IPS-NIHi11 (cell line): ENCODE results near the gene ATP9B.
"Not testable (repeated sequence)": the region's sequence is repeated elsewhere in the genome, so short reads cannot be mapped to it uniquely, and the experiment has no call there.

Source experiments
- DNase-seq: peaks from one replicate; pipeline ENCODE4 v3.0.0; 2012; ENCODE audit warnings: mixed read lengths, low spot score

ATP9B gene

DNA sequence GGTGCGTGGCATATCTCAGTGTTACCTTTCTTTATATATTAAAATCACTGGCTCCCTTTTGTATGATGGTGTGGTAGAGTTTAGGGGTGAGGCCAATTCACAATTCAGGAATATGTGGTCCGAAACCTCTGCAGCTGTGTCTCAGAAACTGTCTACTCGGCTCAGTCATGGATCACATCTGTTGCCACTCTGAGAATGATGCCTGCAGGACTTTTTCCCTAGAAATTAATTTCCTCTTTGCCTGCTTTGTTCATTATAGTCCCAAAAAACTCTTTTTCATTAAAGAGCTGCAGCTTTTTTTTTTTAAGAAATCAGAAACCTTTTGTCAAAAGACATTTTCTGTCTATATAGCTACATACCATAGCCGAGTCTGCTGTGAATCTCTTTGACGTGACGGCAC lies 221.7 kb downstream of the ATP9B start:
- no peak for DNase-seq

DNA sequence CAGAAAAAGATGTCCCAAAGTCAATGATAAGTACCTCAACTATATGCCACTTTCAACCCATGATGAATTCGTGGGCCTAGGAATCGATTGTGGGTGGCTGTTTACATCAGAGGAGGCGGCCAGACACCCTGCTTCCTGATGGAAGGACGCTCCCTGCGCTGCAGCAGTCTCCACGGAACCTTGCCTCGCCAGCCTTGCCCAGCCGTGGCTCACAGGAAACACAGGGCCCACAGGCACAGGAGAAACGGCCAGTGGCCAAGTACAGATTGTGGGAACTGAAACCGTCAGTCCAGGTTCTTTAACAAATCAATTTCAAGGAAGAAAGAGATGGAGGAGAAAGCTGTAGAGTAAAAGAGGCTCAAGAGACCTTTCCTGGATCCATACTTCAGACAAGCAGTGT lies 225.0 kb downstream of the ATP9B start:
- DNase-seq = no peak

DNA sequence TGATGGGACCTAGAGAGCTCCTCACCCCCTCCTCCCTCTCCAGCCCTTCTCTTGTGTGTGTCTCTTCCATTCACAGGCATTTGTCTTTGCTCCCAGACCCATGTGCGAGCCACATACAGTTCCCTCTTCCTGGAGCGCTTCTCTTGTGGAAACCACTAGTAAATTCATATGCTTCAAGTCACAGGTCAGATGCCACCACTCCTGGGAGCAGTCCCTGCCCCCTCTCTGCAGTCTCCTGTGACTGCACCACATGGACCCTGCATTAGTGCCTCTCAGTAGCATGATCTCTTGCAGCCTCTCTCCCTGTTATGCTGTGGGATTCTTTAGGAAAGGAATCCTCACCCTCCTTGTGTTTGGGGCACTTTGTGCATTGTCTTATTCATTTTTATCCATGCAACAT lies 230.1 kb downstream of the ATP9B start:
- no peak for DNase-seq

DNA sequence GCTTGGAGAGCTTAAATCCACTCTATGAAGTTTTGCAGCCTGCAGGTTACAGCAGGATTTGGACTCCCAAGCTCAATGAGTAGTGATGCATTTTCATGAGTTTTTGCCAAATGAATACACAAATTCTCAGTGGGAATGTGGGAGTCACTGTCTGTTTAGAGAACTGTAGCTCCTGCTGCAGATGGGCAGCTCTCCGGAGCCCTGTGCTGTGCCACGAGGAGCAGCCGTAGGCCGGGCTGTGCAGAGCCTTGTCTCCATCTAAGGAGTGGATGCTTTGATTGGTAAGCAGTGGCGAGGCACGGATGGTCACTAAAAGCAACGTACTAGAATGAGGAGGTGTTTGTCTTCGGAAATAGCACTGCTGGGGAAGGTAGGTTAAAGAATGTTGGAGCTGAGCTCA lies 230.5 kb downstream of the ATP9B start:
- DNase-seq = no peak

DNA sequence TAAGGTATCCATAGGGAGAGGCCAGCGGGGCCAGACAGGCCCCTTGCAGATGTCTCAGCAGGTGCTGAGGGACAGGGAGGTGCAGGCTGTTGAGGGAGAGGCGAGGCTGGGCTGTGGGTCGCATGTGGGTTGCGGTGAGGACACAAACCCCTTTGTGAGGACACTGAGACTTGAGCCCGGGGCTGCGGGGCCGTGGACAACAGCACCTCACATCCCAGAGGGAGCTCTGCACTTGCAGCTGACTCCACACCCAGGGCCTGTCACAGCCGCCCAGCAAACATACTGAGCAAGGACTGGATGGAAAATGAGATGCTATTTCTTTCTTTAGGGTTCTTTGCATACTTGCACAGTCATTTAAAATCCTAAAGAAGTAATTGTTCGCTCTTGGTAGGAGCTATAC lies 231.2 kb downstream of the ATP9B start:
- DNase-seq = no peak

DNA sequence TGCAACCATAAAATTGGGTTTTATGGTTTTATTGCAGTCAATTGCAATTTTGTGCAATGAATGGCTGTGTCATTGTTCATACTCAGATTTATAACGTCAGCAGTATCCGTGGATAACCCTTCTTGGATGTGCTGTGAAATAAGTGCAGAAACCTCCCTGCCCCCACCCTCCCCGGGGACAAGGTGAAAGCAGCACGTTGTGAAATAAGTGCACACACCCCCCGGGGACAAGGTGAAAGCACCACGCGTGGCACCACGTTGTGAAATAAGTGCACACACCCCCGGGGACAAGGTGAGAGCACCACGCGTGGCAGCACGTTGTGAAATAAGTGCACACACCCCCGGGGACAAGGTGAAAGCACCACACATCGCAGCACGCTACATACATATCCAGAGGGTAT lies 232.9 kb downstream of the ATP9B start:
- DNase-seq = no peak

DNA sequence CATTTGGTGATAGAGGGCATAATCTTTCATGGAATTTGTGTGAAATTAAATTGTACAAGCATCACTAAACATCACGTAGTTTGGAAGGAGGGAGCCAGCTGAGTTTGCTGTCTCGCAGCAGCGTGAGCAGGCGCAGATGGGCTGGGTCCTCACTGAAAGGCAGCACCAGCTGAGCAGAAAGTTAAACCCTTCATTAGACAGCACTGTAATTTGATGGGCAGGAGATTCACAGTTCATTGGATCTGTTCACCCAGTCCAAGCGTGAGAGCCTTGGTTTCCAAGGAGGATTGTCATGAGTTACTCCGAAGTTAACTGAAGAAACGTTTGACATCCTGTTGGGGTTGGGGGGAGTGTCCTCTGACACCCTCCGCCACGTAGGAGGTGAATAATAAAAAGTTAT lies 236.7 kb downstream of the ATP9B start:
- DNase-seq = no peak

DNA sequence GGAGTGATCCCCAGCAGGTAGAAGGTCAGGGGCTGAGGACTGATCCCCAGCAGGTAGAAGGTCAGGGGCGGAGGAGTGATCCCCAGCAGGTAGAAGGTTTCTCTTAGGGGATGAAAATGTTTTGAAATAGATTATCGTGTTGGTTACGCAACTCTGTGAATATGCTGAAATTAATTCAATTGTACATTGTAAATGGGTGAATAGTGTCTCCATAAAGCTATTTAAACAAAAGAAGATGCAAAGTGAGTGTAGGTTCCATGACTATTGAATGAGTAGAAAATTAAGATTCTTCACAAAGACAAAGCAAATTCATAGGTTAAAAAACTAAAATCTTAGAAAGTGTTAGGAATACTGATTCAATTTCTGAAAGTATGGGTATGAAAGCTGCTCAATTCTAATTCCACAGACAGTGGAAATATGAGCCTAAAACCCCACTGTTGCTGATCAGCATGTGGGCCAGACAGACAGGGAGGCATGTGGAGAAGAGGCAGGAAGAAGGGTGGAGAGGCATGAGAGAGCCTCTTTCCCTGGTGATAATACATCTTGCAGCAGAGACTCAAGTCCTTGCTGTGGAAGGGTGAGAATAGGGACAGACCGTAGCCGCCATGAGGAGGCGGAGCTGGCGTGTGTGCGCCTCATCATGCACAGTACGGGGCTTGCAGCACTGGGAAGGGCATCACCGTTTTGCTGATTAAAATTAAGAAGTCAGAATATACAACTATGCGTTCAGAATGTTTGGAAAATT lies 240.6 kb downstream of the ATP9B start:
- DNase-seq = no peak

DNA sequence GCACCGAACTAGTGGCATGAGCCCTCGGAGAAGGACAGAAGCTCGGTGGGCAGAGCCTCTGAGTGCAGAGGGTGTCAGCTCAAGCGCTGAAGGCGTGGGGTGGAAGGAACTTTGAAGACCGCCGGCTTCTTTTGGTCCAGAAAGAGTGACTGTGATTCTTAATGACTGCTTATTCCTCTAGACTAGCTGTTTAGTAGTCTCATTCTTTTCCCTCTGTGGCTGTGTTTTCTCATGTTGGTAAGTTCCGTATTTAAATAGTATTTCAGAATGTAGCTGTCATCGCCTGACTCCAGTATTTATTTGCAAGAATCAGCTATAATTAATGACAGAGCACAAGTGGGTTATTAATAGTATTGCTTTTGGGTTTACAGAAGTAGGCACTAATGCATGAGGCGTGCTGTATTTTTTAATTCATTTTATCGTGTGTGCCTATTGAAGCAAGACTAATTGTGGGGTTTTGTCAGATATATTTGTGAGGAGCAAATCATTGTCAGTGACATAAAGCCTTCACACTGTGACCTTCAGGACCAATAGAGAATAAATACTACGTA lies 245.7 kb downstream of the ATP9B start:
- DNase-seq = no peak

DNA sequence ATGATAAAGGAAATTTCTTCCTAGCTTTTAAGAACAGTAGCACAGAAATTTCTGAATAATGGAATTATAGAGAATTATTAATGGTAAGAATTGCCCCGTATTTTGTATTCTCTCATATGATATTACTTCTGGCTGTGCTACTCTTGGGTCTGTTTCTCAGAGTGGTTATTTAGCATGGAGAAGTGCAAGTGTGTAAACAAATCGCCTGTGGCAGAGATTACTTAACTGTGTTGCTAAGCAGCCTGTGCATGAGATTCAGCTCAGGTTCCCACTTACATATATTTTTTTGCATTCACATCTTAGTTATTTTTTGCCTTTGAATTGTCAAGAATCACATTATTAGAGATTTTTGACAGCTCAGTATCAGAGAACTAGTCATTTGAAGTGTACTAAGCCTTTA lies 246.4 kb downstream of the ATP9B start:
- no peak for DNase-seq

DNA sequence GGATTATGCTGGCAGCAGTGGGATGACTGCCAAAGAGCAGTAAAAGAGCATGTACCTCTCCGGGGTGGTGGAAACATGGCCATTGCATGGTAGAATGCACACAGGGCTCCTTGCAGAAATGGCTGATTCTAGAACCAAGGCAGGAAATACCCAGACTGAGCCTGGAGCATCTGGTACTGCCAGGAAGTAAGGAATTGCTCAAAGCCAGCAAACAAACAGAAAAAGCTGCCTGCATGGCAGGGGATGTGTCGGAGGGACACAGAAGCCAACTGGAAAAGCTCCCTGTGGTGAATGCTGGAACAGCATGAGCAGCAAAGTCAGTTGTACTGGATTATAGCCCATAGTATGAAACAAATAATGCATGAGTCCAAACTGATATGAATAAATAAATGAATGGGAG lies 248.5 kb downstream of the ATP9B start:
- DNase-seq = no peak

DNA sequence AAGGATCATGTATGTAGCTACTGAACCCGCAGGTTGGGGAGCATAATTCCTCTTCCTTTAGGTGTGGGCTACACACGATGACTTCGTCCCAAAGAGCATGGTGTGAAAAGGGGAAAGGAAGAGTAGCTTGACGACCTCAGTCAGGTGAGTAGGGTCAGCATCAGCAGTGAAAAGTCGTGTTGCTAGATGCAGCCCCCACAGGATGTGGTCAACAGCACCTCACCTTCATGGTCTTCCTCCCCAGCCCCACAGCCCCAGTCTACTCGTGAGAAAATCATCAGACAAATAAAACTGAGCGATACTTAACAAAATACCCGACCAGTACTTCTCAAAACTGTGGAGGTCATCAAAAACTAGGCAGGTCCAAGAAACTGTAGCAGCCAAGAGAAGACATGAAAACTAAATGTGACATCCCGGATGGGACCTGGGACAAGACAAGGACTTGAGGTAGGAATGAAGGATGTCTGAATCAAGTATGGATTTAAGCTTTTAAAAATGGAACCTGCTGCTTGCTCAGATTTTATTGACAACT lies 249.0 kb downstream of the ATP9B start:
- no peak for DNase-seq

DNA sequence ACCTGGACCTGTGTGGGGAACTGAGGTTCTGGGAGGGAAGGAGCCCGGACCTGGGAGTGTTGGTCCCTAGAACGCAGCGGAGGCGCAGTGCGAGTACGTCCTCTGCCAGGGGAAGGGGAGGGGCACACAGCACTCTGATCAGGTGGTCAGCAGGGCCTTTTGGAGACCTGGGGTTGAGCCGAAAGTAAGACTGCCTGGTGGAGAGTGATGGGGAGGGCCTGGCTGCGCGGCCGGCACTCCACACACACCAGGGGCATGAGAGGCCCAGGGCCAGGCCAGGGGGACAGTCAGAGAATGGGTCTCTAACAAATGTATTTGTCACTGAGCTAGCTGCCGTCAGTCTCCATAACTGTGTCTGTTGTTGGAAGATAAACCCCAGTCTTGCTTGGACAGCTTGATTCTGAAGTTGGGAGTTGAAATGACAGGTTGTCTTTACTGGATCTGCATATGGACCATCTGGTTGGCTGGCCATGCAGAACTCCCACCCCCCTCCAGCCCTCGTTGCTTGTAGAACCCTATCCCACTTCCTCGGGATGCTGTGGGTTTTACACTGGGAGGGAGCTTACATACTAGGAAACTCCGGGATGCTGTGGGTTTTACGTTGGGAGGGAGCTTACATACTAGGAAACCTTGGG lies 251.1 kb downstream of the ATP9B start:
- DNase-seq = no peak

DNA sequence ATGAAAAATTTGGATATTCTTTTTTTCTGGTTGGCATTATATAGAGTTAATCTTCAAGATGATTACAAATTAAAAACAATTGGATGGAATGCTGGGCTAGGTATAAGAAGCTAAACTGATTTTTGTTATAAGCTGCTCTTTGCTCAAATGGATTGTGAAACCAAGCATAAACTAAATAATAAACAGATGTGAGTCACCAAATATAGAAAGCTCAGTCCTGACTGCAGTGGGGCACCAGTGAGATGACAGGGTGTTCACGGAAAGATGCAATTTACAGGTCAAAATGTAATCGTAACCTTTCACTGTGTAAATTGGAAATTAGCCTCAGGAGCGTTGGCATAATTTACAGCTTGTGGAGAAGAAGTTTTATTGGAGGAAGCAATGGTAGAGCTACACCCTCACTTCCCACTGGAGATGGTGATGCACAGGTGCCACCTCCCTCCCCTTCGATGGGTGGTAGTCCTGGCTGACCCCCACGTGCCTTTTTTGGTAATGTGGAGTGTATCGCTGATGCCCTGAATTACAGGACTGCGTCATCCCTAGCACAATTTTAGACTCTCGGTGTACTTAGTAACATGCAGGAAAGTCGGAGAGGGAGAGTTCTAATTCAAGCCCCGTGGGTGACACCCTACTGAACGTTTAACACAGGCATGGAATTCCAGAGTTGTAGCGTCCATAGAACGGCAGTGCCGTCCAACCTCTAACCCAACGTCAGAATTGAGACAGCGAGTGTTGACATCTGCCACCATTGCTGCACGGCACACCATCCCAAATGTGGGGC lies 252.6 kb downstream of the ATP9B start:
- DNase-seq = no peak

DNA sequence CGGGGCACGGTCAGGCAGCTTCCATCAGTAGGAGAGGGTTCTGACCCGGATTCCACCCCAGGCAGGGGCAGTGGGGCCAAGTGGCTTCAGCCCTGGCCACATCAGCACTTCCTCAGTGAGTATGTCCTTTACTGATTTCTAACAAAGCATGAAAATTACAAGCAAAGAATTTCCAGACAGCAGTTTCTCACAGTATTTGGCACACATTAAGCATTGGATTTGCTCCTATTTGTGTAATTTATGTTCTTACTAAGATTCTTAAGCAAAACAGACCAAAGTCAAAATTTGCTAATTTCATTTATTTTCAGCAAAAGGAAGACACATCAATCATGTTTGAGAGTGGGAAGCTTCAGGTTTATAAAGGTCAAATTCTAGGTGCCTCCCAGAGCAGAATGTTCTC lies 253.2 kb downstream of the ATP9B start:
- DNase-seq = no peak

DNA sequence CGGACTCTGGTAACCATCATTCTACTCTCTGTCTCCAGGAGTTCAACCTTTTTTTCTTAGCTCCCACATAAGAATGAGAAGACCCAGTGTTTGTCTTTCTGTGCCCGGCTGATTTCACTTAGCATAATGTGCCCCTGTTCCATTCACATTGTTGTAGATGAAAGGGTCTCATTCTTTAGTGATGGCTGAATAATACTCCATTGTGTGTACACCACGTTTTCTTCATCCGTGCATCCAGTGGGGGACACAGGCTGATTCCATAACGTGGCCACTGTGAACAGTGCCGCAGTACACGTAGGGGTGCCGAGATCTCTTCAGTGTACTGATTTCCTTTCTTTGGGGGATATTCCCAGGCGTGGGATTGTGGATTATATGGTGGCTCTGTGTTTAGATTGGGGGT lies 254.3 kb downstream of the ATP9B start:
- DNase-seq = no peak

DNA sequence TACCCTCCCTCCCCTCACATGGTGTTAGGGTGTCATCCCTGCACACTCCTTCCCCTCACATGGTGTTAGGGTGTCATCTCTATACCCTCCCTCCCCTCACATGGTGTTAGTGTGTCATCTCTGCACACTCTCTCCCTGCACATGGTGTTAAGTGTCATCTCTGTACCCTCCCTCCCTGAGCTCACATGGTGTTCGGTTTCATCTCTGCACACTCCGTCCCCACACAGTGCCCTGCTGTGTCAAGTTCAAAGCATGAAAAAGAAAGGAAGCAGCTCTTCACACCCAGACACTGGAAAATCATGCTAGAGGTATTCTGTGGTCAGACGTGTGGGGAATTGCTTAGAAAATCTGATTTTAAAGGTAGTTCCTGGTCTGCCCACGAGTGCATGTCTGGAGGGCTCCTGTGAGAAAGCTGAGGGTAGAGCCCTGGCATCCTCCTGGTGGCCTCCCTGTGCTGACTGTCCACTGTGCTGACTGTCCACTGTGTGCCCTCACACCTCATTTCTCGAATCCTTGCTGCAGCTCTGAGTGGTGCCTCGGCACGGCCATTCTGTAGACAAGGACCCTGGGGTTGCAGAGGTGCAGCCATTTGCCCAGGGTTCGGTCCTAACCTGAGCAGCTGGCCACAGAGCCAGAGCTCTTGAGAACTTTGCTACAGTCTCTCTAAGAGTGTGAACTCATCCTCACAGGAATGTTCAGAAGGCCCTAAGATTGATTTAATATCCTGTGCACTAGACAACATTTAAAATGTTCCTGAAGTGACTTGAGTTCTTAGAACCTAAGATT lies 257.4 kb downstream of the ATP9B start:
- no peak for DNase-seq

DNA sequence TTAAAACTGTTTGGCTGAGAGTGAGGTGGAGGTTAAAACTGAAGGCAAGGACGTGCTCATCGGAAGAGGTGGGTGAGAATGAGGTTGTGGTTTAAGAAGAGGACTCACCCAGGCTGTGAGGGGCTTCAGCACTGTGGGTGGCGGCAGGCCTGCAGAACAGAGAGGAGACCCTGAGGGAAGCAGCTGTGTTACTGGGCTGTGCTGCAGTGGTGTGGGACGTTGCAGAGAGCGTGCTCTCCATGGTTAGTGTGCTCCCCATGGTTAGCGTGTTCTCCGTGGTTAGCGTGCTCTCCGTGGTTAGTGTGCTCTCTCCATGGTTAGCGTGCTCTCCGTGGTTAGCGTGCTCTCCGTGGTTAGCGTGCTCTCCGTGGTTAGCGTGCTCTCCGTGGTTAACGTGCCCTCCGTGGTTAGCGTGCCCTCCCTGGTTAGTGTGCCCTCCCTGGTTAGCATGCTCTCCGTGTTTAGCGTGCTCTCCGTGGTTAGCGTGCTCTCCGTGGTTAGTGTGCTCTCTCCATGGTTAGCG lies 258.1 kb downstream of the ATP9B start:
- no peak for DNase-seq

DNA sequence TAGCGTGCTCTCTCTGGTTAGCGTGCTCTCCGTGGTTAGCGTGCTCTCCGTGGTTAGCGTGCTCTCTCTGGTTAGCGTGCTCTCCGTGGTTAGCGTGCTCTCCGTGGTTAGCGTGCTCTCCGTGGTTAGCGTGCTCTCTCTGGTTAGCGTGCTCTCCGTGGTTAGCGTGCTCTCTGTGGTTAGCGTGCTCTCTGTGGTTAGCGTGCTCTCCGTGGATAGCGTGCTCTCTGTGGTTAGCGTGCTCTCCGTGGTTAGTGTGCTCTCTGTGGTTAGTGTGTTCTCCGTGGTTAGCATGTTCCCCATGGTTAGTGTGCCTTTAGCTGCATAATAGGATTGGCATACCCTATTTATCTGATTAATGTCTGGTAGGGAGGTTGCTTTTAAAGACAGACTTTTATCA lies 258.7 kb downstream of the ATP9B start:
- not testable (repeated sequence) for DNase-seq

DNA sequence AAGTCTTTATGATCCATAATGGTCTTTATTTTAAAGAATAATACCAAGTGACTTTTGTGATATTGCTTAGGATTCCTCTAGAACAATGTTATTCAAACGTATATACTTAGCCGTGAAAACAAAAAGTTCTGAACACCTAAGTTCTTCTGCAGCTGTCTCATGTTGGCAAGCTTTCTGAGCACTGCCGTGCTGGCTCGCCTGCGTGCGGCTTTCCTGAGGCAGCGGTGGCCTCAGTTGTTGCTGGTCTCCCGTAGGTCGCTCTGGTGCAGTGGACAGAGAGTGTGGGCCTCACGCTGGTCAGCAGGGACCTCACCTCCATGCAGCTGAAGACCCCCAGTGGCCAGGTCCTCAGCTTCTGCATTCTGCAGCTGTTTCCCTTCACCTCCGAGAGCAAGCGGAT lies 259.7 kb downstream of the ATP9B start:
- DNase-seq = no peak

DNA sequence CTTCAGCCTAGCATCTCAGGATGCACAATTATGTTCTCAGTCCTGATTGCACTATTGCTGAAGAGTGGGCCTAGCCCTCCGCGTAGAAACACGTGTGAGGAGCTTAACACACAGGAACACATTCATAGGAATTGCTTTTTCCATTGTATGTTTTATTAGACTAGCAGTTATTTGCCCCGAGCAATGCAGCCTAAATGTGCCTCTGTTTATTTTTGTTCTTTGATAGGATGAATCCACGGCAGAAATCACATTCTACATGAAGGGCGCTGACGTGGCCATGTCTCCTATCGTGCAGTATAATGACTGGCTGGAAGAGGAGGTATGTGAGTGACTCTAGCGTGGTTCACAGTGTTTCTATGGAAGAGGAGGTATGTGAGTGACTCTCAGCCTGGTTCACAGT lies 260.6 kb downstream of the ATP9B start:
- no peak for DNase-seq

DNA sequence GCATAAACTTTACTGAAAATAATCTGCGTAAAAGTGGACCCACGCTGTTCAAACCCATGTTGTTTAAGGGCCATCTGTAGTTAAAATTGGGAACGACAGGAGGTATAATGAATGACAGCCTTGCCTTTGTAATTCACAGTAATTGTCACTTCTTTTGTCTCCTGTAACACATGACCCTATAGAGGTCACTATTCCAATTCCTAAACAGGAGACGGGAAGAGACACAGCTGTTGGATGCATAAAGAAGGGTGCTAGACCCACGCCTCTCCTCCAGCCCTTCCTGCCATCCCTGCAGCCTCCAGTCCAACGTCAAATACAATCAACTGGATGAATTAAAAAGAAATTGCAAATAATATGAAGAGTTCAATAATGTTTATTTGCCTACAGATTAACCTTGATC lies 263.5 kb downstream of the ATP9B start:
- no peak for DNase-seq
